Measurements from ENCODE around the gene OPRD1. TPM values are rescaled to one million over a fixed set of nuclear protein-coding genes. Genes with fewer than 3 reads are reported as not detected.

Gene OPRD1
- total RNA-seq, 2 experiments from 2014 or later: not detected

DNA sequence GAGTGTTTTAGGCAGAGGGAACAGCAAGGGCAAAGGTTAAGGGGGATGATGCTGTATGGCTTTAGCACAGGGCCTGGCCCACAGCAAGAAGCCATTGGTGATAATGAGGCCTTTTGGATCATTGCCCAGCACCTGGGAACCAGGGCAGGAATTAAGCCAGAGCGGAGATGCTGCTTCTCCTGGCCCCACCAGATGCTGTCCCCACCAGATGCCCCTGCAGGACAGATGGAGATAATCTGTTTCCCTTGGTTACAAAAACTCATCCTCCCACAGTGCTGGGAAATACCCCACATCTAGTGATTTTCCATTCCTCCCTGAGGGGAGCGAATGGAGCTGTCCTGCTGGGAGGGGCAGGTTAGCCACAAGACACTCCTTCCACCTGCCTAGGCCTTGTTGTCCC is 18.8 kb downstream of the OPRD1 start:
- H3K79me2 ChIP-seq (ENCODE audit: insufficient read depth, low read depth, low read length): no peaks in the 10 kb centered on the region
- H3K36me3 ChIP-seq (ENCODE audit: insufficient read depth, low read length): no peaks in the 10 kb centered on the region
- no peaks in the 10 kb centered on the region for H3K9me2 ChIP-seq (ENCODE audit: insufficient read depth, low read length)
- no peak for DNase-seq (ENCODE audit: low spot score)
- H3K27ac ChIP-seq (ENCODE audit: low read depth, low read length, poor library complexity, severe bottlenecking): no peak overlapping the region
- no peak overlapping the region for H3K4me2 ChIP-seq (ENCODE audit: low read length)
- POLR2A ChIA-PET: no interaction called here
- no peak overlapping the region for H3K4me3 ChIP-seq (ENCODE audit: low read depth, low read length, poor library complexity, severe bottlenecking)
- H3K9me3 ChIP-seq (ENCODE audit: low read length): no peaks in the 10 kb centered on the region
- no peaks in the 10 kb centered on the region for H4K20me1 ChIP-seq (ENCODE audit: insufficient read depth, low read length)
- no peak overlapping the region for H2AFZ ChIP-seq (ENCODE audit: low read length)
- TF ChIP-seq EZH2phosphoT487 (IDR thresholded peaks at IDR 0.05; ENCODE audit: borderline replicate concordance, low read depth, low read length): no peak
- TF ChIP-seq, protein P1, sequence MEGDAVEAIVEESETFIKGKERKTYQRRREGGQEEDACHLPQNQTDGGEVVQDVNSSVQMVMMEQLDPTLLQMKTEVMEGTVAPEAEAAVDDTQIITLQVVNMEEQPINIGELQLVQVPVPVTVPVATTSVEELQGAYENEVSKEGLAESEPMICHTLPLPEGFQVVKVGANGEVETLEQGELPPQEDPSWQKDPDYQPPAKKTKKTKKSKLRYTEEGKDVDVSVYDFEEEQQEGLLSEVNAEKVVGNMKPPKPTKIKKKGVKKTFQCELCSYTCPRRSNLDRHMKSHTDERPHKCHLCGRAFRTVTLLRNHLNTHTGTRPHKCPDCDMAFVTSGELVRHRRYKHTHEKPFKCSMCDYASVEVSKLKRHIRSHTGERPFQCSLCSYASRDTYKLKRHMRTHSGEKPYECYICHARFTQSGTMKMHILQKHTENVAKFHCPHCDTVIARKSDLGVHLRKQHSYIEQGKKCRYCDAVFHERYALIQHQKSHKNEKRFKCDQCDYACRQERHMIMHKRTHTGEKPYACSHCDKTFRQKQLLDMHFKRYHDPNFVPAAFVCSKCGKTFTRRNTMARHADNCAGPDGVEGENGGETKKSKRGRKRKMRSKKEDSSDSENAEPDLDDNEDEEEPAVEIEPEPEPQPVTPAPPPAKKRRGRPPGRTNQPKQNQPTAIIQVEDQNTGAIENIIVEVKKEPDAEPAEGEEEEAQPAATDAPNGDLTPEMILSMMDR (conservative IDR thresholded peaks at IDR 0.05; ENCODE audit: low read length): no peak
- H3K4me1 ChIP-seq (ENCODE audit: insufficient read depth, low read length, poor library complexity, severe bottlenecking): no peaks in the 10 kb centered on the region
- CTCF ChIA-PET (ENCODE audit: unreplicated experiment): no interaction called here
- no TSS peak for BruUV-seq (replicated peaks)
- intact Hi-C loops (cut with micrococcal nuclease; ENCODE audit: unreplicated experiment): no loop called here

- H3K27ac ChIP-seq (ENCODE audit: low read depth, low read length, poor library complexity, severe bottlenecking): no peak overlapping the region
- ChIA-PET POLR2A (interaction anchor here (0.6 to 0.7 kb wide), 3 partner anchors 10 to 1924 kb away, joined by 3 read pairs; partner anchors contain the start of gene LAPTM5), CTCF (ENCODE audit: unreplicated experiment) (no interaction called here)
- H3K9me3 ChIP-seq (ENCODE audit: low read length): no peaks in the 10 kb centered on the region
- no peaks in the 10 kb centered on the region for H3K79me2 ChIP-seq (ENCODE audit: insufficient read depth, low read depth, low read length)
- H3K4me1 ChIP-seq (ENCODE audit: insufficient read depth, low read length, poor library complexity, severe bottlenecking): no peaks in the 10 kb centered on the region
- no peak for DNase-seq (ENCODE audit: low spot score)
- H3K4me2 ChIP-seq (ENCODE audit: low read length): no peak overlapping the region
- no peaks in the 10 kb centered on the region for H4K20me1 ChIP-seq (ENCODE audit: insufficient read depth, low read length)
- no peaks in the 10 kb centered on the region for H3K36me3 ChIP-seq (ENCODE audit: insufficient read depth, low read length)
- H3K9me2 ChIP-seq (ENCODE audit: insufficient read depth, low read length): no peaks in the 10 kb centered on the region
- no TSS peak for BruUV-seq (replicated peaks)
- H2AFZ ChIP-seq (ENCODE audit: low read length): no peak overlapping the region
- no peak for TF ChIP-seq EZH2phosphoT487 (IDR thresholded peaks at IDR 0.05; ENCODE audit: borderline replicate concordance, low read depth, low read length)
- TF ChIP-seq, protein P1 (conservative IDR thresholded peaks at IDR 0.05; ENCODE audit: low read length): no peak
- intact Hi-C loops (cut with micrococcal nuclease; ENCODE audit: unreplicated experiment): no loop called here
- no peak overlapping the region for H3K4me3 ChIP-seq (ENCODE audit: low read depth, low read length, poor library complexity, severe bottlenecking)
Observed at GRCh38 chr1:28832966-28833365, 21.0 kb downstream of the OPRD1 start.

- Histone ChIP-seq H3K4me2 (ENCODE audit: low read length) (no peak overlapping the region), H3K79me2 (ENCODE audit: insufficient read depth, low read depth, low read length) (no peaks in the 10 kb centered on the region), H4K20me1 (ENCODE audit: insufficient read depth, low read length) (no peaks in the 10 kb centered on the region), H3K36me3 (ENCODE audit: insufficient read depth, low read length) (no peaks in the 10 kb centered on the region), H3K4me1 (ENCODE audit: insufficient read depth, low read length, poor library complexity, severe bottlenecking) (no peaks in the 10 kb centered on the region), H3K4me3 (ENCODE audit: low read depth, low read length, poor library complexity, severe bottlenecking) (no peak overlapping the region), H3K27ac (ENCODE audit: low read depth, low read length, poor library complexity, severe bottlenecking) (no peak overlapping the region), H3K9me3 (ENCODE audit: low read length) (no peaks in the 10 kb centered on the region), H3K9me2 (ENCODE audit: insufficient read depth, low read length) (no peaks in the 10 kb centered on the region), H2AFZ (ENCODE audit: low read length) (no peak overlapping the region)
- CTCF ChIA-PET (ENCODE audit: unreplicated experiment): interaction anchor here (0.6 kb wide), 1 partner anchor 348 kb away, joined by 3 read pairs; the partner anchor contains the start of gene SRSF4
- POLR2A ChIA-PET: interaction anchor here (0.7 kb wide), 1 partner anchor 33 kb away, joined by 3 read pairs; no protein-coding TSS in a partner anchor
- DNase-seq (ENCODE audit: low spot score): no peak
- BruUV-seq (replicated peaks): no TSS peak
- TF ChIP-seq EZH2phosphoT487 (IDR thresholded peaks at IDR 0.05; ENCODE audit: borderline replicate concordance, low read depth, low read length): no peak
- TF ChIP-seq, protein P1 (conservative IDR thresholded peaks at IDR 0.05; ENCODE audit: low read length): no peak
- intact Hi-C loops (cut with micrococcal nuclease; ENCODE audit: unreplicated experiment): no loop called here
Observed at GRCh38 chr1:28833381-28833780, 21.4 kb downstream of the OPRD1 start.

All from OCI-LY7 (cell line).